CD4-positive, alpha-beta T cell (primary cell): ENCODE measurements around the gene CTNNA3. TPM values are rescaled to one million over a fixed set of nuclear protein-coding genes. Genes with fewer than 3 reads are reported as not detected.

Experiments
- ATAC-seq: fragments of 200-7000 bp; cut with Tn5 transposase; one replicate; pipeline ENCODE4 v1.10.0; 2022; ENCODE audit warnings: mild to moderate bottlenecking; ENCODE audit not compliant: poor library complexity
- CTCF ChIA-PET: fragments of 350-600 bp; sonication (Branson Sonifier 250); formaldehyde crosslinking; loops from one replicate; lab custom pipeline; 2021; ENCODE audit warnings: antibody characterized with exemption, inconsistent platforms; lab: Charles Lee
- POLR2A ChIA-PET: fragments of 350-600 bp; sonication (Branson Sonifier 250); formaldehyde crosslinking; loops from one replicate; lab custom pipeline; 2021; ENCODE audit warnings: antibody characterized with exemption, inconsistent platforms; lab: Charles Lee
- DNase-seq, 14 experiments: peaks; one replicate each; pipeline ENCODE4 v3.0.0-alpha.2; 2013 to 2020; ENCODE audit warnings: mixed read lengths in 2 of 14
- H3K27ac ChIP-seq, 2 donors: one replicate each; pipeline versions ENCODE4 v1.5.1 to v1.7.0; 2013; ENCODE audit warnings: low read length in 2 of 2, low read depth in 1 of 2, mild to moderate bottlenecking in 1 of 2
- H3K27me3 ChIP-seq, 2 experiments: 1 replicate in 1 of 2; 2 replicates in 1 of 2; pipeline versions ENCODE4 v1.6.1 to v1.7.0; 2013; ENCODE audit warnings: low read length in 2 of 2, control low read depth in 1 of 2, mild to moderate bottlenecking in 1 of 2, moderate library complexity in 1 of 2; ENCODE audit not compliant: insufficient read depth in 2 of 2, control insufficient read depth in 1 of 2
- H3K36me3 ChIP-seq: one replicate; pipeline ENCODE4 v1.6.1; 2013; ENCODE audit warnings: low read length, control low read depth; ENCODE audit not compliant: insufficient read depth
- H3K4me1 ChIP-seq: one replicate; pipeline ENCODE4 v1.6.1; 2013; ENCODE audit warnings: low read length, control low read depth; ENCODE audit not compliant: insufficient read depth
- H3K4me3 ChIP-seq: one replicate; pipeline ENCODE4 v1.5.1; 2013; ENCODE audit warnings: mild to moderate bottlenecking, low read length, moderate library complexity
- H3K9me3 ChIP-seq, 2 experiments: 1 replicate in 1 of 2; 2 replicates in 1 of 2; pipeline versions ENCODE4 v1.6.1 to v1.7.0; 2013; ENCODE audit warnings: low read length in 2 of 2, mild to moderate bottlenecking in 2 of 2, control low read depth in 1 of 2, moderate library complexity in 1 of 2; ENCODE audit not compliant: control insufficient read depth in 1 of 2, insufficient read depth in 1 of 2
- H3K27ac Mint-ChIP-seq: one replicate; pipeline ENCODE4 v1.8.0; 2020; ENCODE audit warnings: mixed read lengths
- H3K27me3 Mint-ChIP-seq: one replicate; pipeline ENCODE4 v1.8.0; 2021; ENCODE audit warnings: mixed read lengths
- H3K36me3 Mint-ChIP-seq: one replicate; pipeline ENCODE4 v1.8.0; 2021; ENCODE audit warnings: low read depth, mixed read lengths
- H3K4me1 Mint-ChIP-seq: one replicate; pipeline ENCODE4 v1.8.0; 2021; ENCODE audit warnings: low read depth, mixed read lengths
- H3K4me3 Mint-ChIP-seq: one replicate; pipeline ENCODE4 v1.8.0; 2020; ENCODE audit warnings: mild to moderate bottlenecking, mixed read lengths
- H3K9me3 Mint-ChIP-seq: one replicate; pipeline ENCODE4 v1.8.0; 2020; ENCODE audit warnings: mixed read lengths
- CTCF ChIP-seq: fragments of 200-600 bp; IDR thresholded peaks from one replicate; pipeline ENCODE4 v1.8.0; 2022; ENCODE audit warnings: antibody characterized with exemption, mild to moderate bottlenecking
- intact Hi-C, 2 experiments: fragments of 100-400 bp; cut with DNase I in 1 of 2; cut with micrococcal nuclease in 1 of 2; formaldehyde crosslinking; loops; one replicate each; pipeline versions ENCODE4 v1.15.1 to v1.9.0; 2023 to 2025; cut with DNase I, micrococcal nuclease
- total RNA-seq, 174 experiments: library from RNA in 2 of 174; stranded (reverse) in 2 of 174; gene quantifications; one replicate each; pipeline ENCODE4 v1.2.3 and lab custom pipeline; 2021 to 2026

The CTNNA3 gene
- total RNA-seq, 2 experiments from 2014 or later = 0.80 TPM; not detected in 1

GRCh38 chr10:66390926-66391325 lies 1305.1 kb downstream of the CTNNA3 start:
- H3K4me1 Mint-ChIP-seq = no peaks in the 10 kb centered on the region
- no peaks in the 10 kb centered on the region for H3K27me3 ChIP-seq
- H3K4me1 ChIP-seq = no peaks in the 10 kb centered on the region
- no peaks in the 10 kb centered on the region for H3K36me3 ChIP-seq
- intact Hi-C loops = no loop called here
- no peak for TF ChIP-seq CTCF
- H3K36me3 Mint-ChIP-seq = no peaks in the 10 kb centered on the region
- H3K4me3 ChIP-seq = no peak overlapping the region
- ATAC-seq (no peak), DNase-seq (no peak)
- H3K4me3 Mint-ChIP-seq = no peak overlapping the region
- ChIA-PET CTCF (no interaction called here), POLR2A (no interaction called here)
- peaks cover 2% of the 10 kb centered on the region for H3K9me3 Mint-ChIP-seq
- H3K27ac Mint-ChIP-seq = no peak overlapping the region
- no peaks in the 10 kb centered on the region for H3K27me3 Mint-ChIP-seq
- H3K27ac ChIP-seq = no peak overlapping the region
- no peaks in the 10 kb centered on the region for H3K9me3 ChIP-seq

- DNase-seq = no peak
- H3K9me3 ChIP-seq = peaks cover 0 to 8% of the 10 kb centered on the region in 2 experiments
- H3K36me3 ChIP-seq = no peaks in the 10 kb centered on the region
- H3K4me3 ChIP-seq = no peak overlapping the region
- H3K4me3 Mint-ChIP-seq = no peak overlapping the region
- H3K4me1 ChIP-seq = no peaks in the 10 kb centered on the region
- H3K36me3 Mint-ChIP-seq = no peaks in the 10 kb centered on the region
- H3K27ac Mint-ChIP-seq = no peak overlapping the region
- H3K27me3 Mint-ChIP-seq = no peaks in the 10 kb centered on the region
- peaks cover 3% of the 10 kb centered on the region for H3K9me3 Mint-ChIP-seq
- ATAC-seq = no peak
- intact Hi-C loops = no loop called here
- TF ChIP-seq CTCF = no peak
- H3K27me3 ChIP-seq = no peaks in the 10 kb centered on the region
- POLR2A ChIA-PET = no interaction called here
- H3K4me1 Mint-ChIP-seq = no peaks in the 10 kb centered on the region
- CTCF ChIA-PET = no interaction called here
- no peak overlapping the region for H3K27ac ChIP-seq
These were observed 1315.0 kb downstream of the CTNNA3 start for GRCh38 chr10:66381045-66381444.

- ATAC-seq (no peak), DNase-seq (no peak)
- peaks cover 7% of the 10 kb centered on the region for H3K9me3 Mint-ChIP-seq
- H3K4me1 ChIP-seq = no peaks in the 10 kb centered on the region
- no peaks in the 10 kb centered on the region for H3K27me3 Mint-ChIP-seq
- H3K9me3 ChIP-seq = peaks cover 0 to 8% of the 10 kb centered on the region in 2 experiments
- H3K4me1 Mint-ChIP-seq = no peaks in the 10 kb centered on the region
- H3K27ac ChIP-seq = no peak overlapping the region
- CTCF ChIA-PET = no interaction called here
- no peaks in the 10 kb centered on the region for H3K36me3 ChIP-seq
- H3K4me3 ChIP-seq = no peak overlapping the region
- H3K36me3 Mint-ChIP-seq = no peaks in the 10 kb centered on the region
- POLR2A ChIA-PET = no interaction called here
- H3K27me3 ChIP-seq = no peaks in the 10 kb centered on the region
- no peak for TF ChIP-seq CTCF
- no peak overlapping the region for H3K27ac Mint-ChIP-seq
- no peak overlapping the region for H3K4me3 Mint-ChIP-seq
- intact Hi-C loops = no loop called here
These were observed 1317.7 kb downstream of the CTNNA3 start for GRCh38 chr10:66378117-66378876.
